ENCODE data around the gene GPR146.

- TF ChIP-seq CTCF (IDR thresholded peaks at IDR 0.05; ENCODE audit: low read depth, low read length, poor library complexity, severe bottlenecking) (peak; percentile 87), EZH2phosphoT487 (IDR thresholded peaks at IDR 0.05; ENCODE audit: borderline replicate concordance, low read length) (no peak)
Observed at GRCh38 chr7:1020849-1021251, 23.5 kb upstream of the GPR146 start.
